ENCODE results near the gene APOBEC3H.

- TF ChIP-seq CTCF (optimal IDR thresholded peaks at IDR 0.05 in 1 of 3, IDR thresholded peaks at IDR 0.05 in 1 of 3, conservative IDR thresholded peaks at IDR 0.05 in 1 of 3; ENCODE audit: extremely low read depth in 1 of 3, insufficient read depth in 2 of 3, low read length in 3 of 3) (no peak), EZH2 (IDR thresholded peaks at IDR 0.05; ENCODE audit: low read length) (no peak)
Measured at GRCh38 chr22:39114112-39114511, 17.1 kb downstream of the APOBEC3H start.
